ENCODE measurements around the gene TMIE.

DNA sequence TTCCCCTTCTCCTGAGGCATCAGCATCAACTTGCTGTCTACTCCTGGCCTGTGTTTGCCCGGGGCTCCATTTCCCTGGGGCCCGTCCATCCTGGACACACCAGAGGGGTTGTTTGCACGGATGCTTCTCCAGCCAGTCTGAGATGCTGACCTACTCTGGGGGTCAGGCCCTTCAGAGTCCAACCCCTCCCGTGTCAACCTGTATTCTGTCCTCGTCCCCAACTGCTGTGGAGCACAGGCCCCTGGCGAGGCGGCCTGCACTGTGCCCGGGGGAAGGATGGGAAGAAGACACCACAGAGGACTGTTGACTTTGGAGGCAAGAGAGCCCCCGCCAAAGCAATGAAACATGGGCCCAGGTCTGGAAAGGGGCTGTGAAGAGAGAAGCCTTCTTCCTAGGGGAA is 33.5 kb upstream of the TMIE start:
- TF ChIP-seq POLR2A (IDR thresholded peaks at IDR 0.05) (no peak), CTCF (IDR thresholded peaks at IDR 0.05) (no peak)

Data from uterus (tissue), 2 donors.